SIG-M5 treated with dmso at 0.1 percent for 504 hours (cell line): ENCODE measurements around the gene PALLD.
"Not testable (repeated sequence)": the region's sequence is repeated elsewhere in the genome, so short reads cannot be mapped to it uniquely, and the experiment has no call there.

ENCODE experiments used
- DNase-seq: peaks from one replicate; lab custom pipeline; 2025; ENCODE audit not compliant: unreplicated experiment; lab: John Stamatoyannopoulos, UW

Gene PALLD

DNA sequence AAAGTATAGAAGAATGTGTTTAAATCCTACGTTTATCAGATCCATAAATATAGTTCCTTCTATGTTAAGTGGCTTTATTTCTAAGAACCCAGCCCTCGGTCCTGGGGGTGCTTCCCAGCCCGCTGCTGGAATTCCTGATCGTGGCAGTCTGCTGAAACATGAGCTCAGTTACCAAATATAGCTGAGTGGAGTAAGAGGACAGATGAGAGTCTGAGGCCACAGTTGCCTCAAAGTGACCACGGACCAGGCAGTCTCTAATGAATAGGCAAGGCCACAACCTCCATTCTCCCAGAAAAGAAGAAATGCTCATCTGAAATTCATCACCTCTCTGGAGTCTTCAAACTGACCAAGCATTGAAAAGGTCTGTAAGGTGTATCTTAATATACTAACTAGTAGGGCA, at the start of gene PALLD:
PALLD (plus strand) TSS at position 219 of the 400 bp plus-strand sequence.
- no peak for DNase-seq

DNA sequence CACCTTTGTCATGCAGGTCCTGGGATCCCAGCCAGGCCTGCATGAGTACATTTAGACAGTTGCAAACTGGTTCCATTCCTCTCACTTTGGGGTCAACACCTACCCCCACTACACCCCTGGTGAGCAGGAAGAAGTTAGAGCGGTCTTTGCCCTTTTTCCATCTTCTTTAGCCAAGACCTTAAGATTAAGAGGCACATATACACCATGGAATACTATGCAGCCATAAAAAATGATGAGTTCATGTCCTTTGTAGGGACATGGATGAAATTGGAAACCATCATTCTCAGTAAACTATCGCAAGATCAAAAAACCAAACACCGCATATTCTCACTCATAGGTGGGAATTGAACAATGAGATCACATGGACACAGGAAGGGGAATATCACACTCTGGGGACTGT, 47.8 kb upstream of the PALLD start:
- not testable (repeated sequence) for DNase-seq

DNA sequence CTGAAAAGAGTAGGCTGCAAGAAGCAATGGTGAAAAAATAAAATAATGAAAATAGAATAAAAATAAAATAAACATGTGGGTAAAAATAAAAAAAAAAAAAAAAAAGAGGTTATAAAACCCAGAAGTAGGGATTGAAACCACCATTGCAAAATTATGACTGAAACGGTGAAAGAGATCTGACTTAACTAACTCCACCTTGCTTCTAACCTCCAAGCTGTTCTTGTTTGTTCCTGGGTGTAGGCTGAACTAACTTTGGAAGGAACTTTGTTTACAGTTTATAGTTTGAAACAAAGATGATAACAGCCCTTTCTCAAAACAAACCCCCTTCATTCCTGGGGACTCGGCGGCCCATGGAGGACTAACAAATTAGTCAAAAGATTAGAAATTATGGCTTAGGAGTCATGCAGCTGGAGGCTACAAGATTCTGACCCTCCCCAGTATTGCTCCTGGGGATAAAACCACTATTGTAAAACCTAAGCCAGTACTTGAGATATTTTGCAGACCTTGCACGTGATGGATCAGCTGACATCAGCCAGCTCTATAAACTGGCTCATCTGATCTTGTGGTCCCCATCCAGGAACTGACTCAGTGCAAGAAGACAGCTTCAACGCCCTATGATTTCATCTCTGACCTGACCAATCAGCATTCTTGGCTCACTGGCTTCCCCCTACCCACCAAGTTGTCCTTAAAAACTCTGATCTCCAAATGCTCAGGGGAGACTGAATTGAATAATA, 47.0 kb upstream of the PALLD start:
- no peak for DNase-seq

DNA sequence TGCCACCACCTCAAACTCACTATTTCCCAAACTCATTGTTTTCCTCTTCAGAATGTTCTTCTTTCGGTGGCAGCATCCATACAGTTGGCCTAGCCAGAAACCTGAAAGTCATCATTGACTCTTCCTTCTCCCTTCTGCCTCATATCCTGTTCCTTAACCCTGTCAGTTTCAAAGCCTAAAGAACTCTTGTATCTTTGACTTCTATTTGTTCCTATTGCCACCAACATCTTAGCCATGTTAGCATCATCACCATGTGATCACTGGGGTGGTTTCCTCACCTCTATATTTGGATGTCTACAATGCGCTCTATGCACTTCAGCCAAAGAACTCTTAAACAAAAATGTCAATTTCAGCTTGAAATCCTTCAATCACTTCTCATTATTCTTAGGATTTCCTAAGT, 45.5 kb upstream of the PALLD start:
- DNase-seq, result no peak

DNA sequence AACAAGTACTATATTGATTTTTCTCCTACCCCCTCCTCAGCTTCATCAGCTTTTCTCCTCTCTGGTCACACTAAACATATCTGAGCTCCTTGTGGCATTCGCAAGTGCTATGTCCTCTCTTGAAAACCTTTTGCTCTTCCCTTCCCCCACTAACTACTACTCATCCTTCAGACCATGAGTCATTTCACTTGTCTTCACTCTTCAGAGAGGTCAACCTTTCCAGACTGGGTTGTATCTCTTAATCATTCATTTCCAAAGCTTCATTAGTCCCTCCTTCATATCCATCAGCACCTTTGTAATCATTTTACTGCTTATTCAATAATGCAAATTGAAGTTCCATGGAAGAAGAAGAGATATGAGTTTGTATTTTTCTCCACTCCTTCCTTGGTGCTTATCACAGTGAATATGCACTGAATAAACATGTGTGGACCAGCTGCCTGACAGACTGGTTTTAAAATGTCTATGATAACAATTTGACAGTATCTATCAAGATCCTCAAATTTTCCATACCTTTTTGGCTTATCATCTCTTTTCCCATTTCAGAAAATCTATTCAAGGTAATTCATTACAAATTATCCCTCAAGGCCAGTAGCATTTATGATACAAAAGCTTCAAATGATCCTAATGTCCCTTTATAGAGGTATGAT, 45.0 kb upstream of the PALLD start:
- DNase-seq, result peak; percentile 37

DNA sequence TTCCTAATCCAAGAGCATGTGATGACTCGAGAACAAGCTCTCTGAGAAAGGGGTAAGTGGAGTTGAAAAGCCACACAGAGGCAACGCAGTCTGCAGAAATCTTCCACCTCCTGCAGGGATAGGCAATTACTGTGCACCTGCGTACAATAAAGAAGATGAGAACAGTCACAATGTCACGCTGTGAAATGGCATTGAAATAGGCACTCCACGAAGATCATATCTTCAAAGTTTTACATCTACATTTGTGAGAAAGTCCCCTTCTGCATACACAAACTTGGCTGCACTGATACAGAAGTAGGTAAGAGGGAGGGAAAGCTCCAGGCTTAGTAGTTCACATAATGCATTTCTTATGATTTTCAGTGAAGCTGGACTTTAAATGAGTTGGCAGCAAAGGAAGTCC, 43.7 kb upstream of the PALLD start:
- DNase-seq, result no peak

DNA sequence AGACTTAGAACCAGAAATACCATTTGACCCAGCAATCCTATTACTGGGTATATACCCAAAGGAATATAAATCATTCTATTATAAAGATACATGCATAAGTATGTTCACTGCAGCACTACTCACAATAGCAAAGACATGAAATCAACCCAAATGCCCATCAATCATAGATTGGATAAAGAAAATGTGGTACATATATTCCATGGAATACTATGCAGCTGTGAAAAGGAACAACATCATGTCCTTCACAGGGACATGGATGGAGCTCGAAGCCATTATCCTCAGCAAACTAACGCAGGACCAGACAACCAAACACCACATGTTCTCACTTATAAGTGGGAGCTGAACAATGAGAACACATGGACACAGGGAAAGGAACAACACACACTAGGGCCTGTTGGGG, 38.6 kb upstream of the PALLD start:
- not testable (repeated sequence) for DNase-seq

DNA sequence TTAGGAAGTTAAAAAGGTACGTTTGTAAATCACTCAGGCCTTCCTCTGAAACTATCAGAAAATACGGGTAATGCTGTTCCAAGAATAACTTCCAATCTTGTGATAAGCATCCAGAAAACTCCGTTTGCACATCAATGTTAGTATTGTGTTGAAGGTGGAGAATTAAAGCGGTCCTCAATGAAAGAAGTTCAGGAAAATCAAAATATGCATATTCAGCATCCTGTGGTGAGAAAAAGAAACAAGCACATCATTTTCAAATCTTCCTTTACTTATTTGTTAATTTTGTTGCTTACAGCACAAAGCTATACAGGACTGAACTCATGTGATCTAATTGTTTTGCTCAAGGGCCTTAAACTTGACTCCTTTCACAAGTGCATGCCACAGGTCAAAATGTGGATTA, 35.0 kb upstream of the PALLD start:
- no peak for DNase-seq

DNA sequence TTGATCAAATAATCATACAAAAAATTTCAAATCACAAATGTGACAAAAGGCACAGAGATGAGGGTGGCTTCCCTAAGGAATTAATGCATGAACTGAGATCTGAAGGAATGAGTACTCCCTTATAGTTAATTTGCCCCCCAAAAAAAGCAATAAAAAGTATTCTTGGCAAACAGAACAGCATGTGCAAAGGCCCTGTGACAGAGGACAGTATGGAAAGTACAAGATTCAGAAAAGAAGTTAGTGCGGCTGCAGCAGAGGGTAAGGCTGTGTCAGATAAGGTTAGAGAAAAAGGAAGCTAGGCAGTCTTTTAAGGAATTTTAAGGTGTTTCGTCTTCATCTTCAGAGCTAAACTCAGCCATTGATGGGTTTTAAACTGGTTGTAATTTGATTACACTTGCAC, 23.9 kb upstream of the PALLD start:
- DNase-seq, result no peak

DNA sequence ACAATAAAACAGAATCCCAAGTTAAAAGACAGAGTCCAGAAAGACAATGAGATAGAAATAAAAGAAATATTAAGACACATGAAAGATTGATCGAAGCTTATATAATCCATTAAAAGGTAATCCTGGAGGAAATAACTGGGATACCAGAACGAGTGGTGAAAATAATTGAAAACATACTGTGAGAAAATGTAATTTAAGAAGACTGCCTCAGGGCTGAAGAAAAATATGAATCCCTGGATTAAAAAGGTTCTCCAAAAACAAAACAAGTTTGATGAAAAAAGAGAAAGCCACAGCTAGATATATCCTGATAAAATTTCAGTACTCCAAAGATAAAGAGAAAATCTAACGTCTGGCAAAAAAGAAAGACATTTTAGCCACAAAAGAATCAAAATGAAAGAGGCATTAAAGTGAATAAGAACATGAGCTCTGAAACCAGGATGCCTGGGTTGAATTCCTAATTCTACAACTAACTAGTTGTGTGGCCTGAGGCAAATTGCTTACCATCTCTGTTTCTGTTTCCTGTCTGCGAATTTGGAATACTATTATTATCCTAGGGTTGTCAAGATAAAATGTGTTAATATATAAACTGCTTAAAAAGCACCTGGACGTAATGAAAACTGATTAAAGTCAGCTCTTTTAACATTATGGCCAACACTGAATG, 22.1 kb upstream of the PALLD start:
- no peak for DNase-seq

DNA sequence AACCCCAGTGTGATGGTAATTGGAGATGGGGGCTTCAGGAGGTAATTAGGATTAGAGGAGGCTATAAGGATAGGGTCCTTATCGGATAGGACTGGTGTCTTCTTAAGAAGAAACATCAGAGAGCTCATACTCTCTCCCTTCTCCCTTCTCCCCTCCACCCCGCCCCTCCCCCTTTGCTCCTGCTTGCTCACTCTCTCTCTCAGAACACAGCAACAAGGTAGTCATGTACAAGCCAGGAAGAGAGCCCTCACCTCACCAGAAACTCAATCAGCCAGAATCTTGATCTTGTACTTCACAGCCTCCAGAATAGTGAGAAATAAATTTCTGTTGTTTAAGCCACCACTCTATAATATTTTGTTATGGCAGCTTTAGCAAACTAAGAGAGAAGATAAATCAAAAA, 21.1 kb upstream of the PALLD start:
- no peak for DNase-seq

DNA sequence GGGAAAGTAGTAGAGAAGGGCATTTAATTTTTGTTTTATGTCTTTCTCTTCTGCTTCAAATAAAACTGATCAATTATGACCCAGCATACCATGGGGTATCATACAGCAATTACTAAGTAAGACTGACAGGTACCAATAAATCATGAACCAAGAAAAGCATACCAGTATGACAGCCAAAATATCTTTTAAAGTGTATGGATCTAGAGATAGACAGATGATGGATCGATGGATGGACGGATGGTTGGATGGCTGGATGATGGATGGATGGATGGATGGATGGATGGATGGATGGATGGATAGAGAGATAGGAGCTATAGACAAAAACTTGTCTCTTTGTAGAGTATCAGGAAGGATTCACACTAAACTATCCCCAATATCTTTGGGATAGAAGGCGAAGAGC, 18.0 kb upstream of the PALLD start:
- no peak for DNase-seq

DNA sequence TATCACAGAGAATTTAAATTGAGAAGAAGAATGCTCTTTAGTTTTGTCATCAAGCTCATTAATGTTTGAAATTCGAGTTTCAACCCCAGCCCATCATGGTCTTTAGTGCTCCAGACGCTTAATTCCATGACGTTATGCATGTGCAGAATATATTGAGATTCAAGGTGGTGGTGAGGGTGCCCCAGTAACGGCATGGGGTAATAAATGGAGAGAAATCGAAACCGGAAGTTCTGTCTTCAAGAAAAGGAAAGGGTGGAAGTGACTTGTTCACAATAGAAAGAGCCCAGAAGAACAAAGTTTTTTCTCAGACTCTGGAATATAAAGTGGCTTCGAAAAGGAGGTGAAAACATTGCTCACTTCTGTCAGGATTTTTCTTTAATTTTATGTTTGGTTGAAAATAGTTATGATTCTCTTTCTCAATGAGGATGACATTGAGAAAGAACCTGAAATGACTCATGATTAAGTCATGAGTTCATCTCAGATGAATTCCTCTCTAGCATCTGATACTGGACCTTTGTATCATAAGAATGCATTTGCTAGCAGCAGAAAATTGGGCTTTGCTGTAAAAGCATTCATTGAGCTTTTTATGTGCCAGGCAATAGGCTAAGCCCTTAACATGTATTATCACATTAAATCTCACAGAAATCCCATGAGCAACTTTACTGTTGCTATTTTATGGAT, 15.8 kb upstream of the PALLD start:
- peak; percentile 88 for DNase-seq

DNA sequence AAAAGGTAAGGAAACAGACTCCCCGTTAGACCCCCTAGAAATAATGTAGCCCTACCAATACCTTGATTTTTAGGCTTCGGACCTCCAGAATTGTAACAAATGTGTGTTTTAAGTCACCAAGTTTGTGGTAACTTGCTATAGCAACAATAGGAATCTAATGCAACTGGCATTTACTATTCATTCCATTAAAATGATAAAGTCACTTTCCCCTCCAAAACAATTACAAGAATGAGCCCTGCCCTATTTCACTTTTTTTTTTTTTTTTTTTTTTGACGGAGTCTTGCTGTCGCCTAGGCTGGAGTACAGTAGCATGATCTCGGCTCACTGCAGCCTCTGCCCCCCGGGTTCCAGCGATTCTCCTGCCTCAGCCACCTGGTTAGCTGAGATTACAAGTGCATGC, 13.0 kb upstream of the PALLD start:
- DNase-seq, result no peak

DNA sequence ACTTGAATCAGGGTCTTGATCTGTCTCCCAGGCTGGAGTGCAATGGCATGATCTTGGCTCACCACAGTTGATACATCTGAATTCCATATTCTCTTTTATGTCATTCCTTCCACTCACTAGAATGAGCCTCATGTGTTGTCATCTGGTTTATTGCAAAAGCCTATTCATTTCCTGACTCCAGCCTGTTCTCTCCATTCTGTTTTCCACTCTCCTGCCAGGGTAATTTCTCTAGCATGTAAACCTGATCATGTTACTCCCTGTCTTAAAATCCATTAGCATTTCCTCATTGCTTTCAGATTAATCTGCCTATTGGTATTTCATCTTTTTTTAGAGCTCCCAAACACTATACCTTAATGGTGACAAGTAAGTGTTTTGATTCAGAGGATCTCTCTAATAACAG, 12.2 kb upstream of the PALLD start:
- no peak for DNase-seq

DNA sequence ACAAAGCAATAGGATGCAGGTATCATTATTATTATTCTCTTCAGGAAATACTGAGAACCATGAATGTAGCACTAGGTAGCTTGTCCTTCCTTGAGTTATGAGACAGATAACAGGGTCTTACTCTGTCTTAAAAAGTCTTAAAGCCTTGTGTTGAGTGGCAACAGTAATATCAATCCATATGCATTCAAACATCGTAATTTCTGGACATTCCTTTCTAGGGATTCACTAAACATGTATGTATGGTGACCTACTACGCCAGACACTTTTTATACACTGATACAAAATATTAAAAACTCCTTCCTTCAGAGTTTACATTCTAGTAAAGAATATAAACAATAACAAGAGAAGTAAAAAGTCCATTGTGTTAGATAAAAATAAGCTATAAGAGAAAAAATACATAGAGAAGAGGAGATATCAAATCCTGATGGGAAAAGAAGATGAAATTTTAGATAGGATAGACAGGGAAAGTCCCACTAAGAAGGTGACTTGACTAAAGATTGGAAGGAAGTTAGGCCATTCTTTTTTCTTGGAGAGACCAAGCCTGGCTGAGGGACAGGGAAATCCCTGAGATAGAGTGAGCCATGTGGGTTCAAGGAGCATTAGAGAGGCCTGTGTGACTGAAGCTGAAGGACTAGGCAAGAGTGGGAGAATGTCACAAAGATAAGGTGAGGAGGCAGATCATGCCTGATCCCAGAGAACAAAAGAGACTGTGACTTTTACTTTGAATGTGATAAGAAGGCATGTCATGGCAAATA, 11.5 kb upstream of the PALLD start:
- DNase-seq, result no peak

DNA sequence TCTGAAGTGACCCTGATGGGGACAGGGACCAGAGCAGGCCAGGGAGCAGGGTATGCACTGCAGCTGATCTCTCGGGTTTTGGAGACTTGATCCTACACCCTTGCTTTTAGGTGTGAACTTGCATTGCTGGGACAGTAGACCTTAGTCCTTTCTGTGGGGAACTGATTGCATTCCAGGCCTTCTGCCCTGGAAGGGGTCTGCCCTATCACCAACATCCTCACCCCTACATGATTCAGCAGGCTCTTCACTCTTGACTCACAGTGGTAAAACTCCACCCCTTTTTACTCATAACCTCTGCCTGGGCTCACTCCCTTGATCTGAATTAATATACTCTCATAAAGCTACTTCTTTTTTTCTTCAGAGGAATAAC, 10.0 kb upstream of the PALLD start:
- no peak for DNase-seq

DNA sequence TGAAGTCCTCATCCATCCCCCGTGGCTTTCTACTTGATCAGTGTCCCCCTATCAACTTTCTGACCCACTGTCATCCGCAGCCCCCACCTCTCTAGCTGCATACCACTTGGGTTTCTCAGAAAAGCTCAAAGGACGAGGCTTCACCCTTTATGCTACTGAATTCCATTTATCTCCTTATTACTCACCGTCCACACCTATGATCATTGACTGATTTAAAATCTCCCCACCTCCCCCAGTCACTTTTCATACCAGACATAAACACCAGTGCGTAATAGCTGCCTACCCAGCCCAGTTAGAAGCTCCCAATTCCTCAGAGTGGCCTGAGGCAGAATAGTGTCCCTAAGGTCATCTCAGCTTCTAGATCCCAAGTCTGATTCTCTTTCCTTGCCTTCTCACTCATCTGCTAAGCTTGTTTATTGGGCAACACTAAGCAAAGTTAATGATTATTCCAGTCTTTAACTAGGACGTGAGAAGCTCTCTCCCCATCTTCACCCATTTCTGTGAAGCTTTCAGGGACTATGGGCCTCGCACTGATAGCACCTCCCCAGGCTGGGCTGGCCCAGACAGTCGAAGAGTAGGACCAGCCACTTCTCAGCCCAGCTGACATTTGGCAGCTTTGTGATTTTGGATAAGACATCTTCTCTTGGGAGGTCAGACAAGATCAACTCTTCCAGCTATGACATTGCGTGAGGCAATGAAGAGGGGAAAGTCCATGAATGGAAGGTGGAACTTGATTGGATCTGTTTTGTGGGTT, 9.4 kb upstream of the PALLD start:
- DNase-seq, result no peak

DNA sequence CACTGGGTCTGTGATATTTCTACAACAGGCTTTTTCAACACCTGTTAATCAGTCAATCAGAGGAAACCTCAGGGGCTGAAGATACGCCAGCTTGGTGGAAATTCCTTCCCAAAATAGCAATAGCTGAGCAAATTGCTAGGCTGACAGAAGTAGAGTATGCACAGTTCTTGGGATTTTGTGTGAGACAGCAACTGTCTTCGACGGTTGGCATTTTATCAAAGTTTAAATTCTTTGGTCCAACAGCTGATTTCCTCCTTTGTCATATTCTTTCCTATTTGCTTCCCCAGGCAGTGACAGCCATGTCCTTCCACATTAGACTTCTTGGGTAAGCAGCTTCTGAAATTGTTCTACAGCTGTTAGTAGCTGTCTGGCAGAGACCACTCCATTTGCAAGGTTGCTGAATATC, 8.0 kb upstream of the PALLD start:
- no peak for DNase-seq

DNA sequence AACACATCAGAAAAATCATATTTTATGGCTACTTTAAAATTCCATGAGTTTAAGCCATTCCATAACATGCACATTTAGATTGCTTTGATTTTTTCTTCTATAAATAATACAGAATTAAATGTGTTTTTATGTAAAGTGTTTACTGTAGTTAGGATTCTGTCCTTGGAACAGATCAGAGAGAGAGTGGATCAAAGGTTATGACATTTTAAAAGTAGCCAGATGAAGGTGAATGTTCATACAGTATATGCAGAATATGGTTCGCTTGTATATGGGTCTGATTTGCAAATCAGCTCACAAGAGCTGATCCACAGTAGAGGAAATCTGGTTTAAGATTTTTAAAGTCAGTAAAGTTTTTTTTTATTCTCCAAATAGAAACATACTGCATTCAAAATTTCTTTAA, 7.2 kb upstream of the PALLD start:
- no peak for DNase-seq
